WTC11 (cell line): ENCODE measurements around the gene PICK1. TPM values are rescaled to one million over a fixed set of nuclear protein-coding genes. Genes with fewer than 3 reads are reported as not detected.

Experiments used
- AFF4 ChIP-seq: sonication (generic); formaldehyde crosslinking; IDR thresholded peaks from 2 replicates; pipeline ENCODE4 v1.8.1; 2023; ENCODE audit warnings: mild to moderate bottlenecking, missing genetic modification reagents, borderline replicate concordance
- ARID4B ChIP-seq: sonication (generic); formaldehyde crosslinking; IDR thresholded peaks from 2 replicates; pipeline ENCODE4 v1.8.0; 2023; ENCODE audit warnings: missing genetic modification reagents, mild to moderate bottlenecking, borderline replicate concordance
- CREB1 ChIP-seq: sonication (generic); formaldehyde crosslinking; IDR thresholded peaks from 2 replicates; pipeline ENCODE4 v1.8.0; 2023; ENCODE audit warnings: mild to moderate bottlenecking, missing genetic modification reagents
- CREM ChIP-seq: sonication (generic); formaldehyde crosslinking; IDR thresholded peaks from 2 replicates; pipeline ENCODE4 v1.8.1; 2022; ENCODE audit warnings: mild to moderate bottlenecking, missing genetic modification reagents, moderate library complexity
- CTCF ChIP-seq: fragments of 200-600 bp; IDR thresholded peaks from 2 replicates; pipeline ENCODE4 v1.8.0; 2022; ENCODE audit warnings: antibody characterized with exemption
- FOXJ3 ChIP-seq: sonication (generic); formaldehyde crosslinking; IDR thresholded peaks from 2 replicates; pipeline ENCODE4 v1.9.0; 2021; ENCODE audit warnings: missing genetic modification reagents, mild to moderate bottlenecking, borderline replicate concordance
- GTF2I ChIP-seq: fragments of 250-450 bp; sonication (Bioruptor Pico); conservative IDR thresholded peaks from 2 replicates; pipeline ENCODE4 v1.4.0; 2021; ENCODE audit warnings: mild to moderate bottlenecking
- HMGXB4 ChIP-seq: sonication (generic); formaldehyde crosslinking; IDR thresholded peaks from 2 replicates; pipeline ENCODE4 v1.8.1; 2023; ENCODE audit warnings: mild to moderate bottlenecking, moderate library complexity, missing genetic modification reagents
- JUN ChIP-seq: sonication (generic); formaldehyde crosslinking; IDR thresholded peaks from 2 replicates; pipeline ENCODE4 v1.8.0; 2023; ENCODE audit warnings: mild to moderate bottlenecking, missing genetic modification reagents
- NR1H2 ChIP-seq: sonication (generic); formaldehyde crosslinking; IDR thresholded peaks from 2 replicates; pipeline ENCODE4 v1.9.0; 2021; ENCODE audit warnings: mild to moderate bottlenecking, moderate library complexity, missing genetic modification reagents
- NR2C2 ChIP-seq: sonication (generic); formaldehyde crosslinking; IDR thresholded peaks from 2 replicates; pipeline ENCODE4 v1.8.0; 2022; ENCODE audit warnings: mild to moderate bottlenecking, missing genetic modification reagents
- SMAD3 ChIP-seq: sonication (generic); formaldehyde crosslinking; IDR thresholded peaks from 2 replicates; pipeline ENCODE4 v1.8.0; 2022; ENCODE audit warnings: missing genetic modification reagents, mild to moderate bottlenecking, borderline replicate concordance
- SMAD4 ChIP-seq: sonication (generic); formaldehyde crosslinking; IDR thresholded peaks from 2 replicates; pipeline ENCODE4 v1.8.0; 2022; ENCODE audit warnings: mild to moderate bottlenecking, missing genetic modification reagents
- SOX15 ChIP-seq: fragments of 250-450 bp; sonication (Bioruptor Pico); IDR thresholded peaks from 2 replicates; pipeline ENCODE4 v1.9.0; 2021; ENCODE audit warnings: mild to moderate bottlenecking
- TCF7 ChIP-seq: sonication (generic); formaldehyde crosslinking; IDR thresholded peaks from 2 replicates; pipeline ENCODE4 v1.8.0; 2022; ENCODE audit warnings: mild to moderate bottlenecking, low read depth, missing genetic modification reagents, moderate library complexity
- TEAD1 ChIP-seq: sonication (generic); formaldehyde crosslinking; IDR thresholded peaks from 2 replicates; pipeline ENCODE4 v1.8.0; 2022; ENCODE audit warnings: mild to moderate bottlenecking, missing genetic modification reagents
- TP53 ChIP-seq: sonication (generic); formaldehyde crosslinking; IDR thresholded peaks from 2 replicates; pipeline ENCODE4 v1.8.1; 2023; ENCODE audit warnings: mild to moderate bottlenecking, missing genetic modification reagents
- ZBTB43 ChIP-seq: sonication (generic); formaldehyde crosslinking; IDR thresholded peaks from 2 replicates; pipeline ENCODE4 v1.8.1; 2023; ENCODE audit warnings: mild to moderate bottlenecking, missing genetic modification reagents
- ZNF219 ChIP-seq: sonication (generic); formaldehyde crosslinking; IDR thresholded peaks from 2 replicates; pipeline ENCODE4 v1.8.0; 2023; ENCODE audit warnings: missing genetic modification reagents, mild to moderate bottlenecking, borderline replicate concordance
- ZNF232 ChIP-seq: sonication (generic); formaldehyde crosslinking; IDR thresholded peaks from 2 replicates; pipeline ENCODE4 v1.8.0; 2022; ENCODE audit warnings: mild to moderate bottlenecking, missing genetic modification reagents
- ZNF423 ChIP-seq: fragments of 250-450 bp; sonication (Bioruptor Pico); IDR thresholded peaks from 2 replicates; pipeline ENCODE4 v2.1.2; 2022; ENCODE audit warnings: mild to moderate bottlenecking, moderate library complexity
- total RNA-seq: library from RNA; stranded (reverse); gene quantifications from 3 replicates; pipeline ENCODE4 v1.2.3, GENCODE V29; 2021
- TF ChIP-seq, protein P1 (sequence below): fragments of 250-450 bp; sonication (Bioruptor Pico); IDR thresholded peaks from 2 replicates; pipeline ENCODE4 v1.9.0; 2021; ENCODE audit warnings: mild to moderate bottlenecking
- TF ChIP-seq, protein P2 (sequence below): fragments of 250-450 bp; sonication (Bioruptor Pico); IDR thresholded peaks from 2 replicates; pipeline ENCODE4 v1.9.0; 2021; ENCODE audit warnings: mild to moderate bottlenecking

The PICK1 gene
- total RNA-seq, 1 experiment from 2014 or later: 33.4 TPM

GRCh38 chr22:38080850-38081635 lies 23.8 kb downstream of the PICK1 start (continued):
- TF ChIP-seq ARID4B (CRISPR knock-in tag) (peak; percentile 95), ZNF232 (CRISPR knock-in tag) (peak; percentile 95), ZNF423 (CRISPR knock-in tag) (no peak), SOX15 (CRISPR knock-in tag) (no peak), TP53 (CRISPR knock-in tag) (peak; percentile 98), CREM (CRISPR knock-in tag) (peak; percentile 76; the same call in 1 of the 2 replicates), SMAD3 (CRISPR knock-in tag) (peak; percentile 98), NR2C2 (CRISPR knock-in tag) (peak; percentile 67; the same call in 1 of the 2 replicates), GTF2I (no peak), SMAD4 (CRISPR knock-in tag) (peak; percentile 89), CREB1 (CRISPR knock-in tag) (peak; percentile 97), ZNF219 (no peak), FOXJ3 (CRISPR knock-in tag) (no peak), TCF7 (peak; percentile 94), JUN (CRISPR knock-in tag) (peak; percentile 92), AFF4 (peak; percentile 83; the same call in 1 of the 2 replicates), NR1H2 (CRISPR knock-in tag) (peak; percentile 77), CTCF (no peak), TEAD1 (peak; percentile 96), ZBTB43 (CRISPR knock-in tag) (peak; percentile 97), HMGXB4 (CRISPR knock-in tag) (peak; percentile 83)
- TF ChIP-seq, protein P1, sequence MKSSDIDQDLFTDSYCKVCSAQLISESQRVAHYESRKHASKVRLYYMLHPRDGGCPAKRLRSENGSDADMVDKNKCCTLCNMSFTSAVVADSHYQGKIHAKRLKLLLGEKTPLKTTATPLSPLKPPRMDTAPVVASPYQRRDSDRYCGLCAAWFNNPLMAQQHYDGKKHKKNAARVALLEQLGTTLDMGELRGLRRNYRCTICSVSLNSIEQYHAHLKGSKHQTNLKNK: no peak
- TF ChIP-seq, protein P2, sequence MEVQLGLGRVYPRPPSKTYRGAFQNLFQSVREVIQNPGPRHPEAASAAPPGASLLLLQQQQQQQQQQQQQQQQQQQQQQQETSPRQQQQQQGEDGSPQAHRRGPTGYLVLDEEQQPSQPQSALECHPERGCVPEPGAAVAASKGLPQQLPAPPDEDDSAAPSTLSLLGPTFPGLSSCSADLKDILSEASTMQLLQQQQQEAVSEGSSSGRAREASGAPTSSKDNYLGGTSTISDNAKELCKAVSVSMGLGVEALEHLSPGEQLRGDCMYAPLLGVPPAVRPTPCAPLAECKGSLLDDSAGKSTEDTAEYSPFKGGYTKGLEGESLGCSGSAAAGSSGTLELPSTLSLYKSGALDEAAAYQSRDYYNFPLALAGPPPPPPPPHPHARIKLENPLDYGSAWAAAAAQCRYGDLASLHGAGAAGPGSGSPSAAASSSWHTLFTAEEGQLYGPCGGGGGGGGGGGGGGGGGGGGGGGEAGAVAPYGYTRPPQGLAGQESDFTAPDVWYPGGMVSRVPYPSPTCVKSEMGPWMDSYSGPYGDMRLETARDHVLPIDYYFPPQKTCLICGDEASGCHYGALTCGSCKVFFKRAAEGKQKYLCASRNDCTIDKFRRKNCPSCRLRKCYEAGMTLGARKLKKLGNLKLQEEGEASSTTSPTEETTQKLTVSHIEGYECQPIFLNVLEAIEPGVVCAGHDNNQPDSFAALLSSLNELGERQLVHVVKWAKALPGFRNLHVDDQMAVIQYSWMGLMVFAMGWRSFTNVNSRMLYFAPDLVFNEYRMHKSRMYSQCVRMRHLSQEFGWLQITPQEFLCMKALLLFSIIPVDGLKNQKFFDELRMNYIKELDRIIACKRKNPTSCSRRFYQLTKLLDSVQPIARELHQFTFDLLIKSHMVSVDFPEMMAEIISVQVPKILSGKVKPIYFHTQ (CRISPR knock-in tag): no peak
